Frontal cortex (tissue), 4 donors: ENCODE results near the gene PUS10. TPM values are rescaled to one million over a fixed set of nuclear protein-coding genes. Genes with fewer than 3 reads are reported as not detected.

Experiments used
- DNase-seq, 2 donors: peaks; one replicate each; pipeline ENCODE4 v3.0.0; 2012; ENCODE audit warnings: low spot score in 2 of 2
- FAIRE-seq: peaks from 2 replicates; lab custom pipeline; 2012; peaks lifted over from hg19 to GRCh38; lab: Jason Lieb, UNC
- total RNA-seq: library from RNA; depleted of rRNA; stranded (reverse); fragments of >200 nt; gene quantifications from one replicate; pipeline ENCODE4 v1.2.3, GENCODE V29; 2014
- donor health status: control.
- donor health status: control.
- donor health status: control.

PUS10 gene
- total RNA-seq, 1 donor from 2014 or later = 4.9 TPM

DNA sequence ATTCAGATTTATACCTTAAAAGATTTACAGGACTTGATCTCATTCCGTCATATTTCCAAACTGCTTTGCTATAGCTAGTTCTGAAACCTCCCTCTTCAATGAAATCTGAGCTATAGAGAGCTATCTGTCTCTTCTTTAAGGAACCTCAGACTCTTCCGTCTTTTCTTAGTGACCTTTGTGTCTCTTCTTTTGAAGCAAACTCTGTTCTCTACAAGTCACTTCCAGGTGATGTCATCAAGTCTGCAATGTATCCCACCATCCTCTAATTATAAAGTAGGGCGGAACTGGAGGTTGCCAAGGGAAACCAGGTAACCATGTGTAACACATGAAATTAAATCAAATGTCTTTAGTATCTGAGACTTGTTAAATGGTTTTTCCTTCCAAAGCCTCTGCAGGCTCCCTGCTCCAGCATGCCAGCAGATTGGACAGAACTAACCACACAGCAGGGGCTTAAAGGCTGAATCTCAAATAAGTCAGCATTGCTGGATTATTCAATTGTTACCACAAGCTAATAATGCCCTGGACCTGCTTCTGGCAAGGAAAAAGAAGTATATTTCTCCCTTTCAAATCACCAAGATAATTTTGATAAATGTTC lies 41.7 kb downstream of the PUS10 start:
- DNase-seq (no peak), FAIRE-seq (no peak)

DNA sequence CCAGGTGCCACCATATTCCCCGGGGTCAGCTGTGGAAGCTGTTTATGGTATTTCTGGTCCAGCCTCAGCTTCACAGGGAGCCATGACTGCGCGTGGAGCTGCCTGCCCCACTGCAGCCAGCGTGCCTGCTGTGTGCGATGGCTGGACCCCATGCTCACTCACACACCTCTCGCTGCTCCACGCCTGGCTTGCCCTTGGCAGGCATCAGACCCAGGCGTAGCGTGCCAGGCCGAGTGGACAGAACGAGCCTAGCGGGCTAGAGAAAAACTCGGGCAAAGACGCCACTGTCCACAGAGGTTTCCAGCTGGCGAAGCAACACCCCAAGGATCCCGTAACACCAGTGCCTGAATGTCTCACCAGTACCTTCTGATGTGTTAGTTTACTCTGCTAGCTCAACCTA lies 43.4 kb downstream of the PUS10 start:
- FAIRE-seq = no peak

DNA sequence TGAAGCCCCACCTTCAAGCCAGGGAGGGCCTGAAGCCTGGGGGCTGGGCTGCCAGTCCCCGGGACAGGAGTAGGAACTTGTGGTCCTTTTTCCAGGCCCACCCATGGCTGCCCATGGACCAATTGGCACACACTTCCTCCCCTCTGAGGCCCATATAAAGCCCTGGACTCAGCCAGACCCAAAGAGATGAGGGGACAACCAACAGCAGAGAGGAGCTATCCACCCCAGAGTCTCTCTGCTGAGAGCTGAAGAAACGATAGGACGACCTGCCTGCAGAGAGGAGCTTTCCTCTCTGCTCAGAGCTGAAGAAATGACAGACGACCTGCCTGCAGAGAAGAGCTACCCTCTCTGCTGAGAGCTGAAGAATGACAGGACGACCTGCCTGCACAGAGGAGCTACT lies 44.4 kb downstream of the PUS10 start:
- no peak for FAIRE-seq
- no peak for DNase-seq

More for the DNA sequence above, 43.4 kb downstream of the PUS10 start:
- no peak for DNase-seq

DNA sequence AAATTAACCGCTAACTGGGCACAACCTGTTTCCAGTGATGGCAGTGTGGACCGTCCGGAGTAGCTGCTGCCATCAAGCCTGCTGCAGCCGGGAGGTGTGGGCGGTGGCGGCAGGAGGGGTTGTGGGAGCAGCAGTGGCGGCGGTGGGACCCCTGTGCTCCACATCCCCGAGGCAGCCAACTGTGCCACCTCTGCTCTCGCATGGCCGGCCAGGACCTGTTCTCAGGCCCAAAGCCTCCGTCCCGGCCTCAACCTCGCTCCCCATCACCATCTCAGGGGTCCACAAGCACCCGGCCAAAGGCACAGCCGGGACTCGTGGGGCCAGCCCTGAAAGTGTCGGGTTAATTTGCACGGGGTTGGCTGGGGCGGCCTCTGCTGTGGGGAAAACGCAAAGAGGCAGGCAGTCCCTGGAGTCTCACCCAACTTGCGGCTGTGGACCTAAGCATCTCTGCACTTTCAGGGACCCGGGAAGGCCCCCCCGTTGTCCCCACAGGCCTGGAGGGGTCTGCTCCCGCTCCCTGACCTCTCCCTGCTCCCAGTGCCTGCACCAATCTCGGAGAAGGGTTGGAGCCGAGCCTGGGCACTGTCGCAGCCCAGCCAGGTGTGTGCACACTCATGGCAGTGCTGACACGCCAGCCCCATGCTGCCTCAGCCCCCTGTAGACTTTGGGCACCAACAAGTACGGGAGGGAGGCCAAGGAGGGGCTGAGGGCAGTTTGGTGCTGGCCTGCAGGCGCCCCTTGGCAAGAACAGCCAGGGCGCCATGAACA lies 45.0 kb downstream of the PUS10 start:
- DNase-seq (no peak), FAIRE-seq (no peak)

DNA sequence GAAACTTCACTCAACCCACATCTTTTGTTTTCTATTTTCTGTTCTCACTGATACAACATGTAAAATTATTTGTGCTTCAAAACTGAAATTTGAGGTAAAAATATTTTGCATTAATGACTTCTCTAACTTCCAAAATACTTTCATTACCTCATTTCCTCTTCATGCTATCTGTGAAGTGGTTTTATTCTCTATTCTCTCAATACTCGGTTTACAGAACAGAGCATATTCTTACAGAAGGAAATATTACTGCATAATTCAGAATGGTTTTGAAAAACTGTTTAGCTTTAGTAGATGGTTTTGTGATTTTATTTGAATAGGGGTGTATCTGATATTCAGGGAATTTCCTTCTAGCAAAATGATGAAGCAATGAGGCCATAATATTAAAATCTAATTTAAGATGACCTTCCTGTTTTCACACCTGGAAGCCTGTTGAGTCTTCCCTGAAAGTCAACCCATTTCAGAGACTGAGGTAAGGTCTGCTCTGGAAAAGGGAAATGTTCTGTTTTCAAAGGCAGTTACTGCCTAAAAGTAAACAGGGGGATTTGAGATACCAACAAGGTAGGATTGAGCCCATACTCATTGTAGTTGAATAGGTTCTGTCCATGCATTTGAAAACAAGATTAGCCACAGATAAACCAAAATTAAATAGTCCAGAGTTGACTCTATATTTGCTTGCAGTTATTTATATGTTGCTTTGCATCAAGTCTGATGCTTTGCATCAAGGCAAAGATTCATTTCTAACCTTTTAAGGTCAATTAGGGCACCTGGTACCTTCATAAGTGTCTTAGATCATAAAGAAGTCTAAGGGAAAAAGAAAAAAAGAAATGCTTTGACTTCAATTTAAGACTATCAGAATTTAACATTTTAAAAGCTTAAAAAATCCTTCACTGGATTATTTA lies 51.3 kb downstream of the PUS10 start:
- FAIRE-seq (no peak), DNase-seq (no peak)

DNA sequence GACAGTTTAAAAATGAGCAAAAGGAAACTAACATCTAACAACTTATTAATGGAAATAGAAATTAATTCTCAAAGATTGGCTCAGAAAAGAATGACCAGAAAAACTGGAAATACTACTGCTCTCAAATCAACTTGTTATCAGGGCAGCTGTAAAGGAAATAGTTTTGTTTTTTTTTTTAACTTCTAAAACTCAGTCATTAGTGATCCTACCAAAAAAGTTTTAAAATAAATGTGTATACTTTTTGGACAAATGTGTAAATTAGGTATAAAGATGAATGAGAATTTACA lies 52.6 kb downstream of the PUS10 start:
- FAIRE-seq (no peak), DNase-seq (no peak)

DNA sequence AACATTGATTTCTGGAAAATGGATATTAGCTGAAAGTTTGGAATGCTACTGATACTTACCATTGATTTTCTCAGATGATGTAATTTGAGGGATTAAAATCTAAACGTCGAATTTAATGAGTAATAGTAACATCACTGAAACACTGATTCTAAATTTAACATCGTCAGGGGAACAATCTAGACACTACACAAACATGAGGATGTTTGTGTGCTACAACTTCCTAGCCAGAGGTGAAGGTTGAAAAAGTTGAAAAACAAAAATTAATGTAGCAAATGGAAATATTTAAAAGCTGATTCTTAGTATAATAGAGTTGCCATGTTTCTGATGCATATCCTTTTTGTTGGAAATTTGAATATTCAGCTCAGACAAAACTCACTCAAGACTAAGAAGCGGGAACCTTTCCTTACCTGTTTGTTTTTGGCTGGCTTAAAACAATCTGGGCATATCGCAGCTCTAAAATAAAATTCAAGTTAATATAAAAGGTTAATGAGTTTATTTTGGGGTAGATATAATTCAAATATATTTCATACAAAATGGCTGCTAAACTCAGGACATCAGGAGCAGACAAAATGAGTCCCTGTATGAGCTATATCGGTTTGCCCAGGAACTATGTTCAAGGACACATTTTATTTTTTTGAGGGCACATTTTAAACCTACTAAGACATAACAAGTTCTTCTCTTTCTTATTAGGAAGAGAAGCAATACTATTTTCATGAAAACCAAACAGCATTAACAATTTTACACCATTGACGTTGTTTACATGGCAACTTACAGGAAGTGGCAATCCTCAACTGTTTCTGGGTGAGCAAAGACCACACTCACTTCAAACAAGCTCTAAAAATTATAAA lies 53.2 kb downstream of the PUS10 start:
- DNase-seq = no peak
- no peak for FAIRE-seq

DNA sequence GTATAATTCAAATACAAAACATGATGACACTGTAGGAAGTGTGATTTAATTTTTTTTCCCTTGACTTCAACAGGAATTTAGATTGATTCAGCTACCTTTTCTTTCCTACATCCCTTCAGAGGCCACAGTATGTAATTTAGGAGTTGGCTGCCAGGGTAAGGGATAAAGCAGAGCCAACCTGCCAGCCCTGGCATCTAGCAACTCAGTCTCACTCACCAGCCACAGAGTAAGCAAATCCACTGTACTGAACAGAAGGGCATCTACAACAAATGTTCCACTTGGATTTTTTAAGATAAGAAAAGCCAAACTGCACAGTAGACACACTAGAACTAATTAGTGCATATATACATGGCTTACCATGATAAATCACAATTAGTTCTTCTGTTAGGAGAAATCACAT lies 54.9 kb downstream of the PUS10 start:
- no peak for FAIRE-seq
- DNase-seq = no peak

DNA sequence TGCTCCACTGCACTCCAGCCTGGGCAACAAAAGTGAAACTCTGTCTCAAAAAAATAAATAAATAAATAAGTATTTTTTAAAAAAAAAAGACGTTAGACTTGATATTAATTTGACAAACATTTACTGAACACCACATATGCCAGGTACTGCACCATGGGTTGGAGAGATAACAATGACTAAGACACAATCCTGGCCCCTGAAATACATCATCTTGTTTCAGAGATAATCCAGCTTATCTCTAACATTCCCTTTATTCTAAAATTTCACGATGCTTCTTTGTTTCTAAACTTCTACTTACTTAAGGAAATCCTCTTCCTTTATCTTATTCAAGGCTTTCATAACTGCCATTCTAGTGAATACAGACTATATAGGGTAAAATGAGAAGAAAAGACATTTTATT lies 55.5 kb downstream of the PUS10 start:
- FAIRE-seq (no peak), DNase-seq (no peak)

DNA sequence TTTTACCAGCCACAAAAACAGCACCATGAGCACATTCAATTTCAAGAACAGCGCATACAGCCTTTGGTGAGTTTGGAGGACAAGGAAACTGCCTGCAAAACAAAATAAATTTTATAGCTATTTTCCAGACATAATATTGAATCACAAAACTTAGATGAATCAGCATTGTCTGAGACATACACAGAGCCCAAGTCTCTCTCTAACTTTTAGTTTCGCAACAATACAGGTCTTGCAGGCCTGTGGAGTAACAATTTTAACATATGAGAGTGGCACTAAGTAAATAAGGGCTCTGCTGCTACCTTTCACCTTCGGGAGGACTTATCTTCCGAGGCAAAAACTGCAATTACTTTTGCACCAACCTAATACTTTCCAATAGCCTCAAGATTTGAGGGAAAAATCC lies 56.6 kb downstream of the PUS10 start:
- DNase-seq (no peak), FAIRE-seq (no peak)

DNA sequence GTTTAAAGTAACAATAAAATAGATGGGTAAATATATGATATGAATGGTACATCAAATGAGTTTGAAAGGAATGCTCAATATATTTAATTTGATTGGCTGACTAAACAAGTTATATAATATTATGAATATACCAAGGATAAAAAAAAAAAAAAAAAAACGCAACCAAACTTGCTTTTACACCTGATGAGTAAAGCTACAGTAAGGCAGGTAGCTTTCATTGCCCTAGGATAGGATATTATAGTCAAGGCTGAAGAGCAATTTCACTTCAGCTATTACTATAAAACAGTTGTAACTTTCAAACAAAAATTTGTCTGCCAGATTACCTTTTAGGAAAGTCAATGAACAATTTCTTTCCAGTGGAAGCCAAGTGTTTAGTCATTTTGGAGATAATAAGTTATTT lies 57.3 kb downstream of the PUS10 start:
- no peak for DNase-seq
- FAIRE-seq = no peak

DNA sequence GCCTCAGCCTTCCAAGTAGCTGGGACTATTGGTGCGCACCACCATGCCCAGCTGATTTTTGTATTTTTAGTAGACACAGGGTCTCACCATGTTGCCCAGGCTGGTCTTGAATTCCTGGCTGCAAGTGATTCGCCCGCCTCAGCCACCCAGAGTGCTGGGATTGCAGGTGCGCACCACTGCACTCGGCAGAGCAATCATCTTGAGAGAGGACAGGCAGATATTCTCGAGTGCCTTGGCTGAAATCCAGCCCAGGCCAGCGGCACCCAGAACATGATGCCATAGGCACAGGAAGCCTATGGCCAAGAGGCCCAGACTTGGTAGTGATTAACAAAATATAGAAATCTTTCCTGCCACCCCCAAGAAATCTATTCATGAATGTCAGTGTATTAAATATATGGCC lies 58.6 kb downstream of the PUS10 start:
- DNase-seq = no peak
- FAIRE-seq = no peak

DNA sequence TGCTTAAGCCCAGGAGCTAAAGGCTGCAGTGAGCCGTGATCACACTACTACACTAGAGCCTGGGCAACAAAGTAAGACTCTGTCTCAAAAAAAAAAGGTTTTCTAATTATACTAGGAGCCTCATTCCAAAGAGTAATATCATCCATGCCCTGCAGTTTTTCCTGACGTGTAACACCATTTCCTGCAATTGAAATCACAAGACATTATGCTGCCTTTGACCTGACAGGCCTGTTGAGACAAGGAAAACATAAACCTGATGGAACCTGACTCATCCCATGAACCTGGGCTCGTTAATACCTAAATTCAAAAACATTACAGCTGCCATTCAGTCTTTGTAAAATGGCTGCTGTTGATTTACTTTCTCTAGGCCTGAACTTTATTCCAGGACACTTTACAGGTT lies 59.3 kb downstream of the PUS10 start:
- FAIRE-seq = no peak
- DNase-seq = no peak

DNA sequence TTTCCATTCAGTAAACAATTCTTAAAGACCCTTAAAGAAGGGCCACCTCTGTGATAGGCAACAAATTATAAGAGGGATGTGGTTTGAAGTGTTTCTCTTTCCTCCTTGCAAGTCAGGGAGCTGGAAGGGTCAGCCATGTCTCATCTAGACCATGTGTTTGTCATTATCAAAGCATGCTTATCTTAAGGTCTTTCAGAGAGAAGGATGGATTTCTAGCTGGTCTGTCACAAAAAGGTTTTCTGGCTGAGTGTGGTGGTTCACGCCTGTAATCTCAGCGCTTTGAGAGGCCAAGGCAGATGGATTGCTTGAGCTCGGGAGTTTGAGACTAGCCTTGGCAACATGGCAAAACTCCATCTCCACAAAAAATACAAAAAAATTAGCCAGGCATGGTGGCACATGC lies 59.7 kb downstream of the PUS10 start:
- no peak for DNase-seq
- no peak for FAIRE-seq

DNA sequence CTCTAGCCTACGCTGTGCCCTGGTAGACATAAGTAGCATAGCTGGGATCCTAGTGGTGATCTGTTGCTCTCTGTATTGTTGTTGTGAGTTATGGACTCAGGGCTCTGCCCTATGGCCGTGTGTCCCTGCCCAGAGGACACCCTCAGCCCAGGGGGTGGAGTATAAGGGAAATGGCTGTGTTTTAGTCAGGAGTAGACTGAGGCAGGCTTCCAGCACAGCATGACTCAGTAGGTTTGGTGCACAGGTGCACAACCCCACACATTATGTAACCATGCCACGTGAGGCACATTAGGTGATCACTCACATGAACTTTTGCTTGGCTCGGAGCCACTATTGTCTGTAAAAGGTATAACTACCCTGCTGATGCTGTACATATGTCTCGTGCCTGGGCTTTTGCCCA lies 60.4 kb downstream of the PUS10 start:
- FAIRE-seq (no peak), DNase-seq (no peak)

DNA sequence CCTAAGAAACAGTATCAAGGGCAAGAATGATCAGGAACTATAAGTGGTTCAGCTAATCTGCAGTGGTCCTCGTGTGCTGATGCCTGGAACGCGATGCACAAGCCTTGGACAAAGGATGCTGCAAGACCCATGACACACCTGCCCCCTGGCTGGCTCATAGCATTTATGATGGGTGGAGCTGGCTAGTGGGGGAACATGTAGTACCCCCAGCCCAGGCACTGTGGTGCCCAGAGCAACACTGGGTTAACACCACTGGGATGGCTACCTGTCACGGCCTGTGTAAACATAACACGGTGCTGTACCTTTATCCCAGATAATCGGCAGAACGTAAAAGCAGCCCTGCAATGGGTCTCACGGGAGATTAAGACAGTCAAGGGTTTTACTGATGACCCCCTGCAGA lies 60.8 kb downstream of the PUS10 start:
- FAIRE-seq = no peak

DNA sequence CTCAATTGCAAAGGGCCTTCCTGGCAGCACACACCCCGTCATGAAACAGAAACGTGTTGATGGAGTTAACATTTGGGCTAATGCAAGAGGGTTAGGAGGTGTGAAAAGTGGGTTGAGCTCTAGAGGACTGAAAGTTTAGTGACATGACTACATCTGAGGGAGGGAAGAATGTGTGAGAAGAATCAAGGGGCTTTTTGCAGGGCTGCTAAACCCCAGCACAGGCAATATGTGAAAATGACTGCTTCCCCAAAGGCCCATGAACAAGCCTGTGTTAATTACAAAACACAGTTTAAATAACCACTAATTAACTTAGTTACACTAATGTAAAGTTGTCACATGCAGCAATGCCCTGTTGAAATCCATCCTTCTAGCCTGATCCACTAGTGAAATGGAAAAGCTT lies 63.9 kb downstream of the PUS10 start:
- FAIRE-seq = no peak
- DNase-seq = no peak

More for the DNA sequence above, 60.8 kb downstream of the PUS10 start:
- no peak for DNase-seq

DNA sequence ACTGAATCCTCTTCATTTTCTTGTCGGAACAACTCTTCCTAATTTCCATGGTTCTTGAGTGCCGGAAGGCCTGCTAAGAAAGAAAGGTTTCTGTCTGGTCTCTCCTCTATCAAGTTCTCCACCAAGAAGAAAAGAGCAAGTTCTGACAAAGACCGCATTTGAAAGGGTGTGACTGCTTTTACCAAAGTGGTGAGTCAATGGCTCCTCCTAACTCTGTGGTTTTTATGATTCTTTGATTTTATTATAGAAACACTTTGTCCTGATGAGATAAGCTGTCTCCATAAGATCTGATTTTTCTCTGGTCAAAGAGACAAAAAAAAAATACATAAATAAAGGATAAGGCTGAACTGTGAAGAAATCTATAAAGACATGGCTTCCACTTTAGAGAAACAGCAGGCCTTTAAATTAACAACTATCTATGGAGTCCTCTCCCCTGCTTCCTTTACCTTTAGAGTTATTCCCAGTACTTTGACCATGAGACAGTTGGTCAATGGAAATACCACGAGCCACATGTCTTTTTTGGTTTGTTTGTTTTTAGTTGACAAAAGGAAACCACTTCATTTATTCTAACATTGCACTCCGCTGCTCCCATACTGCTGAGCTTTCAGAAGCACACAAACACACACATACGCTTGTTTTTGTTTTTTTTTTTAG lies 69.0 kb downstream of the PUS10 start:
- FAIRE-seq (no peak), DNase-seq (no peak)

DNA sequence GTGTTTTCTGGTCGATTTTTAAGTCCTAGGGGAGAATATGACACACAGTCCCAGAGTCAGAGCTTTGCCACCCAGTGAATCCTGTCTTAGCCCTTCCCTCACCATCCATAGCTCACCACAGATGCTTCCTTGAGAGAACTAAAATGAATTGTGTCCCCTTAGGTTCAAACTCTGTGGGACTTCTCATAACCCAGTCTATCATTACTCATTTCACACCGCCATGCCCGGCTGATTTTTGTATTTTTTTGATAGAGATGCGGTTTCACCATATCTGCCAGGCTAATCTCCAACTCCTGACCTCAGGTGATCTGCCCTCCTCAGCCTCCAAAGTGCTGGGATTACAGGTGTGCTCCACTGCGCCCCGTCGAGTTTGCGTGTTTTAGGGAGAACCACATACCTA lies 69.9 kb downstream of the PUS10 start:
- no peak for DNase-seq
- FAIRE-seq = no peak

DNA sequence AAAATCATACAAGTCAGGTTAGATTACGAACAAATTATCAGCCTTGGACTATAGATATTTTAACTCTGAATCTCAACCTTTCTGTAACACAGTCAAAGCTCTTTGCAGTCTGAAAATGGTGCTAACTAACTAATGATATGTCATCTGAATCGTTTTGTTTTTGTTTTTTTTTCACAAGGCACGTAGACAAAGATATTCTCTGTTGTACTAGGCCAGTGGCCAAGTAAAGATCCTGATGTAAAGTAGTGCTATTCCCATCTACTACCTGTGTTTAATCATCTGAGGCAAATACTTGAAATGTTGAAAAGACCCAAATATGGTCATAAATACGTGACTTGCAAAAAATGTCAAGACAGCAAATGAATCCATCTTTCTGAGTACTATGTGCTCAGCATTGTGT lies 71.0 kb downstream of the PUS10 start:
- DNase-seq = no peak
- FAIRE-seq = no peak
